A673 (cell line): Measurements from ENCODE around the gene MDM2. TPM values are rescaled to one million over a fixed set of nuclear protein-coding genes. Genes with fewer than 3 reads are reported as not detected.
A peak's percentile ranks its signal among the peaks of the same experiment; 100 is the strongest.

Experiments
- BruUV-seq: library from RNA; stranded (reverse); fragments of 400-500 nt; replicated peaks from 2 replicates; lab custom pipeline; 2021; lab: Mats Ljungman, UMichigan
- CTCF ChIA-PET: fragments of 300-600 bp; sonication (Branson Sonifier 250); formaldehyde crosslinking; loops from one replicate; lab custom pipeline; 2022; ENCODE audit warnings: antibody characterized with exemption; lab: Charles Lee
- POLR2A ChIA-PET: fragments of 300-600 bp; sonication (Branson Sonifier 250); formaldehyde crosslinking; loops from one replicate; lab custom pipeline; 2022; ENCODE audit warnings: antibody characterized with exemption; ENCODE audit not compliant: low non-redundant PET; lab: Charles Lee
- DNase-seq: peaks from one replicate; pipeline ENCODE4 v3.0.0-alpha.2; 2015; ENCODE audit warnings: low spot score
- H3K27ac ChIP-seq: fragments of 200-600 bp; sonication (generic); 2 replicates; pipeline ENCODE4 v1.5.1; 2016; ENCODE audit warnings: mixed run types, low read depth, mild to moderate bottlenecking, mixed read lengths, antibody characterized with exemption, low read length; ENCODE audit not compliant: poor library complexity, severe bottlenecking
- H3K27me3 ChIP-seq: fragments of 200-600 bp; sonication (generic); replicated peaks from 2 replicates; pipeline ENCODE4 v1.6.1; 2017; ENCODE audit warnings: mixed run types, low read depth, mild to moderate bottlenecking, mixed read lengths, antibody characterized with exemption, low read length; ENCODE audit not compliant: insufficient read depth, poor library complexity
- H3K36me3 ChIP-seq: fragments of 200-600 bp; sonication (generic); 2 replicates; pipeline ENCODE4 v1.6.1; 2016; ENCODE audit warnings: mixed run types, mild to moderate bottlenecking, mixed read lengths, antibody characterized with exemption, low read length; ENCODE audit not compliant: insufficient read depth, poor library complexity, severe bottlenecking
- H3K4me1 ChIP-seq: fragments of 200-600 bp; sonication (generic); 2 replicates; pipeline ENCODE4 v1.6.1; 2017; ENCODE audit warnings: mixed run types, mild to moderate bottlenecking, mixed read lengths, antibody characterized with exemption, low read length; ENCODE audit not compliant: insufficient read depth, poor library complexity, severe bottlenecking
- H3K4me3 ChIP-seq: fragments of 200-600 bp; sonication (generic); 2 replicates; pipeline ENCODE4 v1.5.1; 2016; ENCODE audit warnings: low read depth, mixed run types, mild to moderate bottlenecking, mixed read lengths, low read length; ENCODE audit not compliant: poor library complexity, severe bottlenecking
- H3K9me3 ChIP-seq: fragments of 200-600 bp; sonication (generic); 2 replicates; pipeline ENCODE4 v1.6.1; 2016; ENCODE audit warnings: mixed run types, low read depth, mild to moderate bottlenecking, mixed read lengths, antibody characterized with exemption, low read length; ENCODE audit not compliant: poor library complexity, severe bottlenecking
- EZH2 ChIP-seq: fragments of 200-600 bp; sonication (generic); IDR thresholded peaks from 2 replicates; pipeline ENCODE4 v1.6.1; 2017; ENCODE audit warnings: borderline replicate concordance, low read depth, mild to moderate bottlenecking, mixed read lengths, antibody characterized with exemption, low read length; ENCODE audit not compliant: poor library complexity, severe bottlenecking
- intact Hi-C: fragments of 100-400 bp; cut with micrococcal nuclease; formaldehyde crosslinking; loops from one replicate; pipeline ENCODE4 v1.10.0; 2022; ENCODE audit not compliant: unreplicated experiment
- total RNA-seq: library from RNA; stranded (reverse); gene quantifications from 2 replicates; pipeline ENCODE4 v1.2.3, GENCODE V29; 2021
- TF ChIP-seq, protein P1 (sequence below): fragments of 300-800, 200-600 bp; sonication (generic); conservative IDR thresholded peaks from 2 replicates; pipeline ENCODE4 v1.5.1; 2017; ENCODE audit warnings: low read depth, mild to moderate bottlenecking, antibody characterized with exemption, low read length, moderate library complexity, mixed read lengths

The MDM2 gene
- total RNA-seq, 1 experiment from 2014 or later = 149 TPM

DNA sequence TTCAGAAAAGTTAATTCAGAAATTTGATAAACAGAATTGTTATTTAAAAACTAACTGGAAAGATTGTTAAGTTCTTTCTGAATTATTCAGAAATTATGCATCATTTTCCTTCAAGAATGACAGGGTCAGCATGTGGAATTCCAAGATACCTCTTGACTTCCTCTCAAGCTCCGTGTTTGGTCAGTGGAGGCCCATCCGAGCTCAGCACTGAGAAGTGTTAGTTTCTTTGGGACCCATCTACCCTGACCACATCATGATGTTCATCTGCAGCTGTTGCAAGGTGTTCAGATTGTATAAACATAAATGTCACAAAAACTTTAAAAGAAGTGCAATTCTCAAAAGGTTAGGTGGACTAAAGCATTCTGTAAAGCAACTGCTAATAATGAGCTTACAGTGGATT is 33.7 kb downstream of the MDM2 start:
- Histone ChIP-seq H3K27me3 (no peaks in the 10 kb centered on the region), H3K27ac (peak overlapping the region; percentile 25), H3K4me3 (no peak overlapping the region), H3K36me3 (peaks cover 66% of the 10 kb centered on the region), H3K4me1 (no peaks in the 10 kb centered on the region), H3K9me3 (no peaks in the 10 kb centered on the region)
- DNase-seq = no peak
- no TSS peak for BruUV-seq
- POLR2A ChIA-PET = interaction anchor here (0.6 kb wide), 2 partner anchors 9 to 20 kb away, joined by 3 to 5 read pairs; no protein-coding TSS in a partner anchor
- CTCF ChIA-PET = no interaction called here
- intact Hi-C loops = no loop called here
- TF ChIP-seq, protein P1, sequence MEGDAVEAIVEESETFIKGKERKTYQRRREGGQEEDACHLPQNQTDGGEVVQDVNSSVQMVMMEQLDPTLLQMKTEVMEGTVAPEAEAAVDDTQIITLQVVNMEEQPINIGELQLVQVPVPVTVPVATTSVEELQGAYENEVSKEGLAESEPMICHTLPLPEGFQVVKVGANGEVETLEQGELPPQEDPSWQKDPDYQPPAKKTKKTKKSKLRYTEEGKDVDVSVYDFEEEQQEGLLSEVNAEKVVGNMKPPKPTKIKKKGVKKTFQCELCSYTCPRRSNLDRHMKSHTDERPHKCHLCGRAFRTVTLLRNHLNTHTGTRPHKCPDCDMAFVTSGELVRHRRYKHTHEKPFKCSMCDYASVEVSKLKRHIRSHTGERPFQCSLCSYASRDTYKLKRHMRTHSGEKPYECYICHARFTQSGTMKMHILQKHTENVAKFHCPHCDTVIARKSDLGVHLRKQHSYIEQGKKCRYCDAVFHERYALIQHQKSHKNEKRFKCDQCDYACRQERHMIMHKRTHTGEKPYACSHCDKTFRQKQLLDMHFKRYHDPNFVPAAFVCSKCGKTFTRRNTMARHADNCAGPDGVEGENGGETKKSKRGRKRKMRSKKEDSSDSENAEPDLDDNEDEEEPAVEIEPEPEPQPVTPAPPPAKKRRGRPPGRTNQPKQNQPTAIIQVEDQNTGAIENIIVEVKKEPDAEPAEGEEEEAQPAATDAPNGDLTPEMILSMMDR = no peak
- no peak for TF ChIP-seq EZH2

DNA sequence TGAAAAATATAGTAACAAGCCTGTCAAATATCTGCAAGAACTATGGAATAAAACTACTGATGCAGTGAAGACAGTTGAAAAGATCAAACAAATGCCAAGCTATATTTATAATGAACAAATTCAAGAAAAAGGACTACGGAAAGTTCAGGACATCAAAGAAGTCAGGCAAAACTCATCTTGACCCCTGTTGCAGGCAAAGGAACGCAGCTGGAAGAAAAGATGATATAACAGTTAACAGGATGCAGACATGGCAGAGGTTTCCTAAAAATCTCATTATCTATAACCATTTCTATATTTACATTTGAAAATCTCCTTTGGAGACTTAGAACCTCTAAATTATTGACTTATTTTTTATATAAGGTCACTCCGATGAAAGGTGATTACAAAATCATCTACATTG is 34.1 kb downstream of the MDM2 start:
- no peak for DNase-seq
- H3K9me3 ChIP-seq = no peaks in the 10 kb centered on the region
- ChIA-PET CTCF (no interaction called here), POLR2A (interaction anchor here (0.6 kb wide), 1 partner anchor 10 kb away, joined by 3 read pairs; no protein-coding TSS in a partner anchor)
- intact Hi-C loops = no loop called here
- no peak overlapping the region for H3K4me3 ChIP-seq
- H3K4me1 ChIP-seq = no peaks in the 10 kb centered on the region
- BruUV-seq = no TSS peak
- TF ChIP-seq, protein P1 = no peak
- no peak for TF ChIP-seq EZH2
- H3K27ac ChIP-seq = no peak overlapping the region
- peaks cover 62% of the 10 kb centered on the region for H3K36me3 ChIP-seq
- no peaks in the 10 kb centered on the region for H3K27me3 ChIP-seq

DNA sequence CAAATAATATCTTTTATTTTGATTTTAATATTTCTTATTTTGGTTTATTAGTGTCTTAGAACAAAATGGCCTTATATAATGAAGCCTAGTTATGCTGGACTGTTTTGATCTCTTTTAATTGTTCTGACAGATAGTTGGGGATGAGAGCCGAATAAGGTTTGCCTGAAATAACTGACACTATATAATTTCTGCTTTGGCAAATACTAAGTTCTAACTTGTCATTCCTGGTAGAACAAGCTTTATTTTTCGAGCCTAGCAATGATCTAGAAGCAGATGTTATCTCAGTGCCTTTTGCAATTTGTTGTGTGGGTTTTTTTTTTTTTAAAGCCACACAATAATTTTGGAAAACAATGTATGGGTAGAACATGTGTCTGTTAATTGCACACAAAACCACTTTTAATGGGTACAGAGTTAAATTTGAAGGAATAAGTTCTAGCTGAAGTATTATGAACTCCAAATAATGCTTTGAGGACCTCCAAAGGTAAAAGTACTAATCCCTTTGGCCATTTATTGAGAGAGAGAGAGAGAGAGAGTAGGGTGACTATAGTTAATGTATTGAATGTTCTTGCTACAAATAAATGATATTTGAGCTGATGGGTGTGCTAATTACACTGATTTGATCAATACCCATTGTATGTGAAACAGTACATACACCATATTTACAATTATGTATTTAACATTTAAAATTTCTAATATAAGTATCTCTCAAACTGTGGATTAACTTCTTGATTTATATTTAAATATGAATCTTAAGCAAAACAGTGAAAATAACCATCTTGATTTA is 35.0 kb downstream of the MDM2 start:
- POLR2A ChIA-PET = no interaction called here
- Histone ChIP-seq H3K4me3 (no peak overlapping the region), H3K4me1 (no peaks in the 10 kb centered on the region), H3K9me3 (no peaks in the 10 kb centered on the region), H3K27ac (no peak overlapping the region), H3K27me3 (no peaks in the 10 kb centered on the region), H3K36me3 (peaks cover 53% of the 10 kb centered on the region)
- CTCF ChIA-PET = interaction anchor here (1.2 kb wide), 1 partner anchor 13 kb away, joined by 5 read pairs; no protein-coding TSS in a partner anchor
- no peak for DNase-seq
- intact Hi-C loops = no loop called here
- BruUV-seq = no TSS peak
- TF ChIP-seq, protein P1 = no peak
- no peak for TF ChIP-seq EZH2
